Sigmoid colon (tissue), 4 donors: ENCODE measurements around the gene CBX7.

Experiments used
- EP300 ChIP-seq, 4 donors: sonication (generic); formaldehyde crosslinking; IDR thresholded peaks; one replicate each; pipeline ENCODE4 v1.6.1; 2017; ENCODE audit warnings: antibody characterized with exemption in 4 of 4
- POLR2A ChIP-seq, 2 donors: fragments of 450-650 bp; IDR thresholded peaks; one replicate each; pipeline ENCODE4 v1.6.1; 2016; ENCODE audit warnings: antibody characterized with exemption in 2 of 2, mild to moderate bottlenecking in 2 of 2, moderate library complexity in 2 of 2
- POLR2AphosphoS5 ChIP-seq, 4 donors: sonication (generic); formaldehyde crosslinking; IDR thresholded peaks; one replicate each; pipeline ENCODE4 v1.6.1; 2017; ENCODE audit warnings: antibody characterized with exemption in 4 of 4
- TF ChIP-seq, protein P1 (sequence below), 4 experiments: fragments of 450-650 bp in 3 of 4; fragments of 200-600 bp in 1 of 4; IDR thresholded peaks; one replicate each; pipeline ENCODE4 v1.5.1; 2016 to 2019; ENCODE audit warnings: antibody characterized with exemption in 4 of 4, mild to moderate bottlenecking in 3 of 4, moderate library complexity in 2 of 4

GRCh38 chr22:39125622-39126021 lies 26.9 kb downstream of the CBX7 start:
- TF ChIP-seq, protein P1, sequence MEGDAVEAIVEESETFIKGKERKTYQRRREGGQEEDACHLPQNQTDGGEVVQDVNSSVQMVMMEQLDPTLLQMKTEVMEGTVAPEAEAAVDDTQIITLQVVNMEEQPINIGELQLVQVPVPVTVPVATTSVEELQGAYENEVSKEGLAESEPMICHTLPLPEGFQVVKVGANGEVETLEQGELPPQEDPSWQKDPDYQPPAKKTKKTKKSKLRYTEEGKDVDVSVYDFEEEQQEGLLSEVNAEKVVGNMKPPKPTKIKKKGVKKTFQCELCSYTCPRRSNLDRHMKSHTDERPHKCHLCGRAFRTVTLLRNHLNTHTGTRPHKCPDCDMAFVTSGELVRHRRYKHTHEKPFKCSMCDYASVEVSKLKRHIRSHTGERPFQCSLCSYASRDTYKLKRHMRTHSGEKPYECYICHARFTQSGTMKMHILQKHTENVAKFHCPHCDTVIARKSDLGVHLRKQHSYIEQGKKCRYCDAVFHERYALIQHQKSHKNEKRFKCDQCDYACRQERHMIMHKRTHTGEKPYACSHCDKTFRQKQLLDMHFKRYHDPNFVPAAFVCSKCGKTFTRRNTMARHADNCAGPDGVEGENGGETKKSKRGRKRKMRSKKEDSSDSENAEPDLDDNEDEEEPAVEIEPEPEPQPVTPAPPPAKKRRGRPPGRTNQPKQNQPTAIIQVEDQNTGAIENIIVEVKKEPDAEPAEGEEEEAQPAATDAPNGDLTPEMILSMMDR (IDR thresholded peaks at IDR 0.05), result no peak
- TF ChIP-seq POLR2AphosphoS5 (IDR thresholded peaks at IDR 0.05) (no peak), POLR2A (IDR thresholded peaks at IDR 0.05) (no peak), EP300 (IDR thresholded peaks at IDR 0.05) (no peak)
